Measurements from ENCODE around the gene BCHE.

The BCHE gene

DNA sequence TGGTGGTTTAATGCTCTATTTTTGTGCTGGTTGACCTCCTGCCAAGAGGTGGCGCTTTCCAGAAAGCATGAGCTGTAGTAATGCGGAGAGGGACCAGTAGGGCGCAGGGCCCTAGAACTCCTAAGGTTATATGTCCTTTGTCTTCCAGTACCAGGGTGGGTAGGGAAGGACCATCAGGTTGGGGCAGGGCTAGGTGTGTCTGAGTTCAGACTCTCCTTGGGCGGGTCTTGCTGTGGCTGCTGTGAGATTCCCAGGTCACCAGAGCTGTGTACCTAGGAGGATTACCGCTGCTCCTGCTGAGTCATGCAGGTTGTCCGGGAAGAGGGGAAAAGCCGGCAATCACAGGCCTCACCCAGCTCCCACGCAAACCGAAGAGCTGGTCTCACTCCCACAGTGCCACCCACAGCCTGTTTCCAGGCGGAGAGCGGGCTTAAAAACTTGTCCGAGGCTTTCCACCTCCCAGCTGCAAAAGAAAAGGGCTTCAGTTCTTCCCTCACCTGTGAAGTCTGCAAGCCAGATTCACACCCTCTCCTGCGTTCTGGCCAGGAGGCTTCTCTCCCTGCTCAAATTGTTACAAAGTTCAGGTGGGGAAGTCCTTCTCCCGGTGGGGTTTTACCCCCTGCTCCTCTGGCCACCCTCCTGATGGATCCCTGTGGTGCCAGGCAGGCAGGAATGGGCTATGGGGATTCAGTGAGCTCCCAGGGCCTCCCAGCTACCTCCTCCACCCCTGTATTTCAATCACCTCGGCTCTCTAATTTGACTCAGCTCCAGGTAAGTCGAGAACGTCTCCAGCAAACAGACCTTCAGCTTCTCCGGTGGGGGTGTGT, 37.7 kb upstream of the BCHE start:
- TF ChIP-seq, protein P1, sequence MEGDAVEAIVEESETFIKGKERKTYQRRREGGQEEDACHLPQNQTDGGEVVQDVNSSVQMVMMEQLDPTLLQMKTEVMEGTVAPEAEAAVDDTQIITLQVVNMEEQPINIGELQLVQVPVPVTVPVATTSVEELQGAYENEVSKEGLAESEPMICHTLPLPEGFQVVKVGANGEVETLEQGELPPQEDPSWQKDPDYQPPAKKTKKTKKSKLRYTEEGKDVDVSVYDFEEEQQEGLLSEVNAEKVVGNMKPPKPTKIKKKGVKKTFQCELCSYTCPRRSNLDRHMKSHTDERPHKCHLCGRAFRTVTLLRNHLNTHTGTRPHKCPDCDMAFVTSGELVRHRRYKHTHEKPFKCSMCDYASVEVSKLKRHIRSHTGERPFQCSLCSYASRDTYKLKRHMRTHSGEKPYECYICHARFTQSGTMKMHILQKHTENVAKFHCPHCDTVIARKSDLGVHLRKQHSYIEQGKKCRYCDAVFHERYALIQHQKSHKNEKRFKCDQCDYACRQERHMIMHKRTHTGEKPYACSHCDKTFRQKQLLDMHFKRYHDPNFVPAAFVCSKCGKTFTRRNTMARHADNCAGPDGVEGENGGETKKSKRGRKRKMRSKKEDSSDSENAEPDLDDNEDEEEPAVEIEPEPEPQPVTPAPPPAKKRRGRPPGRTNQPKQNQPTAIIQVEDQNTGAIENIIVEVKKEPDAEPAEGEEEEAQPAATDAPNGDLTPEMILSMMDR (IDR thresholded peaks at IDR 0.05; ENCODE audit: low read depth, low read length): no peak
- no peak for DNase-seq (ENCODE audit: extremely low read depth, low read depth)

DNA sequence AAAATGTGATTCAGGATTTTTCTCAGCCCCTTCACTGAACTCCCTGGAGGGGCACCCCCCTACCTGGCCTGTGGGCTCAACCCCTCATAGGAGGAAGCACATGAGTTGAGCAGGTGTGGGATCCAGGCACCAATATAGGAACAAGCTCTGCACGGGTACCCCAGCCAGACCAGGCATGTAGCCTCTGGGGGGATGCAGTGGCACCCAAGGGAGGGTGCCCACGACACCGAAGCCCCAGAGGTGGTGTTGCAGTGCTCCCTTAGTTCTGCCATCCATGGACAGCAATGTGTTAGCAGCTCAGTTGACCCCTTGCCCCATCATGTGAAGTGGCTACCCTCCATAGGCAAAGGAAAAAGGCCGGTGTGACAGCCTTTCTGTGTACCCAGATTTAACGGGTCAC, 30.9 kb upstream of the BCHE start:
- TF ChIP-seq, protein P1 (IDR thresholded peaks at IDR 0.05; ENCODE audit: low read depth, low read length): no peak
- no peak for DNase-seq (ENCODE audit: extremely low read depth, low read depth)

DNA sequence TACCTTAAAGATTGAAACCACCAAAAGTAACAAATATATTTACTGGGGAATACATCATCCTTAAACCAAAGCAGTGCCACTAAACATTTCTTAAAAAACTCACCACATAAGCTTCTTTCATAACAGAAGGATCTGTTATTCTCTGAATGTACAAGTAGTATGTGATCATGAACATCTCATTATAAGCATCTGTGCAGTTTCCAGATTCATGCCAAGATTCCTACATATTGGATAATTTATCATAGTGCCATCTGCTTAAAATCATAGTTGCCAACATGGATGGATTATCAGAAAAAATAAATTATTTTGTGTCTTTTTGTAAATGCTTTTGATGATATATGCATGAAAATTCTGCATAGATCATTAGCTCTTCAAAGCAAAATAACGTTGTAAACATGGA, 21.8 kb upstream of the BCHE start:
- TF ChIP-seq, protein P1 (IDR thresholded peaks at IDR 0.05; ENCODE audit: low read depth, low read length): no peak

DNA sequence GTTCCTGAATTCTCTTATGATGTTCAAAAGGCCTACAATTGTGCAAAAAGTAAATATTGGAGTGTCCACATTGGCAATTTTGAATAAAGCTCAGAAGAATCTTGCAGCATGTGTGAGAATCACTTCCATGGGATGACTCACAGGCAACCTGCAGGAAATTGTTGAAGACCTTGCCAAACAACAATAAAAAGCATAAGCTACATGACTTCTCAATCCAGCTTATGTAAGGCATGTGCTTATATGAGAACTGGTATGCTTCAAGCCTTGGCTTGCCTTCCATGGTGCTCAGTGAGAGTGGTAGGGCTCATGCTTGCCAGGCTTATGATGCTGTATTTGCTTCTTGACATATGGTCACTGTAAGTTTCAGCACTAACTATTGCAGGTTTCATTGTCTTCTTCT, 18.4 kb upstream of the BCHE start:
- no peak for DNase-seq (ENCODE audit: extremely low read depth, low read depth)
- TF ChIP-seq, protein P1 (IDR thresholded peaks at IDR 0.05; ENCODE audit: low read depth, low read length): no peak

More for the DNA sequence above, 21.8 kb upstream of the BCHE start:
- DNase-seq (ENCODE audit: extremely low read depth, low read depth): no peak

DNA sequence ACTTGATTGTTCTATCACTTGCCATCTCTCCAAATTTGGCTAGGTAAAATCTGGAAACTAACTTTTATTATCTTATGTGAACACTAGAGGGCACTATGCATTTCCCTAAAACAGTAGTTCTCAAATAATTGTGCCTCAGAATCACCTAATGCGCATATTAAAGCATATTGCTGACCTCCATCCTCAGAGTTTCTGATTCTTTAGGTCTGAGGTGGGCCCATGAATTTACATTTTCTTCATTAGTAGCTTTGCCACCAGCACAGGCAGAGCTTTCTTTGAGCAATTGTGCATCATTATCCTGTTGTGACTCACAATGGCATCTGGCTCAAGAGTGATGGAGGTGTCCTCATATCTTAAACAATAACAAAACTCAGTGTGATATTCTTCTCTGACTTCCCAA, 17.5 kb upstream of the BCHE start:
- DNase-seq (ENCODE audit: extremely low read depth, low read depth): no peak
- TF ChIP-seq, protein P1 (IDR thresholded peaks at IDR 0.05; ENCODE audit: low read depth, low read length): peak; percentile 28

DNA sequence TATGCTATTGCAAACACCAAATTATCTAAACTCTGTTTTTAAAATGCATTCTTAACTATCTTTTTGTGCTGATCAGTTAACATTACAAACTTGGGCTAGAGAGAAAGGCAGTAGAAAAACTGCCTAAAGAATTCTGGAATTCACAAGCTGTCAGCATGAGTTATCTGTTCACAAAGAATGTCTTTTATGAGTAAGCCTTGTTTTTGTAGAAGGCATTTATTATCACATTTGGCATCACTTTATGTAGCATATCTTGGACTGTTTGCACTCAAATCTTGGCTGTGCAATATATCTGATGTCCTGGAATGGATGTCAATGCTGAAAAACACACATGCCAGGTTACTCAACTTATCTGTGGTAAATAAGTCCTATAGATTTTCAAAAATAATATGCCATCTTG, 15.5 kb upstream of the BCHE start:
- TF ChIP-seq, protein P1 (IDR thresholded peaks at IDR 0.05; ENCODE audit: low read depth, low read length): no peak
- DNase-seq (ENCODE audit: extremely low read depth, low read depth): no peak

DNA sequence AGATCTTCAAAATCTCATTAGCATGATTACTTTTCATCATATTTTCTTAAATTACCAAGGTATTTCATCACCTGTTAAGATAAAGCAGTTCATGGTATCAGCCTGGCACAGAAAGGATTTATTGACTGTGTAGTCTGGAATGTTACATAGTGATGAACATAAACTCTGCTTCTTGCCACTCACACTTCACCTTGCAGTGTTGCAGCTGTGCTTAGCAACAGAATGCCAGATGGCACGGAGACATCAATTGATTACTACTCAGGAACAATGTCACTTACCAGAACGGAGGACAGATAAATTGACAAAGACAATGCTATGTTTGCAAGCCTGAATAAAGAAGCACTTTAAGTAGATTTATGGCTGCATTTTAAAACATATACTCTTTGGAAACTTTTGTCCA, 15.0 kb upstream of the BCHE start:
- no peak for DNase-seq (ENCODE audit: extremely low read depth, low read depth)
- TF ChIP-seq, protein P1 (IDR thresholded peaks at IDR 0.05; ENCODE audit: low read depth, low read length): no peak
